PFSK-1 (cell line): ENCODE measurements around the gene KCNQ1. TPM values are rescaled to one million over a fixed set of nuclear protein-coding genes. Genes with fewer than 3 reads are reported as not detected.

ENCODE experiments used
- FOXP2 ChIP-seq: optimal IDR thresholded peaks from 2 replicates; pipeline ENCODE3; 2011; ENCODE audit warnings: borderline replicate concordance, control low read depth, inconsistent platforms; ENCODE audit not compliant: insufficient read depth; ENCODE audit errors: extremely low read length, extremely low read depth
- POLR2AphosphoS5 ChIP-seq: IDR thresholded peaks from 2 replicates; pipeline ENCODE4 v1.6.1; 2012; ENCODE audit warnings: low read depth, mild to moderate bottlenecking, control low read depth, low read length, moderate library complexity
- SIN3A ChIP-seq: IDR thresholded peaks from 2 replicates; pipeline ENCODE4 v1.6.1; 2012; ENCODE audit warnings: mild to moderate bottlenecking, low read length, moderate library complexity, borderline replicate concordance; ENCODE audit not compliant: insufficient read depth
- TAF1 ChIP-seq: IDR thresholded peaks from 2 replicates; pipeline ENCODE4 v1.6.1; 2012; ENCODE audit warnings: low read length, control low read depth, borderline replicate concordance; ENCODE audit not compliant: insufficient read depth
- polyA plus RNA-seq: library from polyadenylated mRNA; unstranded; fragments of >200 nt; gene quantifications from one replicate; pipeline ENCODE4 v1.2.1, GENCODE V29; 2012; ENCODE audit warnings: low read depth, missing spikeins; ENCODE audit not compliant: insufficient read length
- TF ChIP-seq, protein P1 (sequence below), 2 experiments: IDR thresholded peaks; 2 replicates each; pipeline versions ENCODE4 v1.6.1 to v1.8.0; 2011 to 2012; ENCODE audit warnings: low read depth in 2 of 2, low read length in 2 of 2, control low read depth in 1 of 2, inconsistent platforms in 1 of 2, mild to moderate bottlenecking in 1 of 2, moderate library complexity in 1 of 2; ENCODE audit not compliant: insufficient read depth in 1 of 2

KCNQ1 gene, protein sequence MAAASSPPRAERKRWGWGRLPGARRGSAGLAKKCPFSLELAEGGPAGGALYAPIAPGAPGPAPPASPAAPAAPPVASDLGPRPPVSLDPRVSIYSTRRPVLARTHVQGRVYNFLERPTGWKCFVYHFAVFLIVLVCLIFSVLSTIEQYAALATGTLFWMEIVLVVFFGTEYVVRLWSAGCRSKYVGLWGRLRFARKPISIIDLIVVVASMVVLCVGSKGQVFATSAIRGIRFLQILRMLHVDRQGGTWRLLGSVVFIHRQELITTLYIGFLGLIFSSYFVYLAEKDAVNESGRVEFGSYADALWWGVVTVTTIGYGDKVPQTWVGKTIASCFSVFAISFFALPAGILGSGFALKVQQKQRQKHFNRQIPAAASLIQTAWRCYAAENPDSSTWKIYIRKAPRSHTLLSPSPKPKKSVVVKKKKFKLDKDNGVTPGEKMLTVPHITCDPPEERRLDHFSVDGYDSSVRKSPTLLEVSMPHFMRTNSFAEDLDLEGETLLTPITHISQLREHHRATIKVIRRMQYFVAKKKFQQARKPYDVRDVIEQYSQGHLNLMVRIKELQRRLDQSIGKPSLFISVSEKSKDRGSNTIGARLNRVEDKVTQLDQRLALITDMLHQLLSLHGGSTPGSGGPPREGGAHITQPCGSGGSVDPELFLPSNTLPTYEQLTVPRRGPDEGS
- not detected for polyA plus RNA-seq

DNA sequence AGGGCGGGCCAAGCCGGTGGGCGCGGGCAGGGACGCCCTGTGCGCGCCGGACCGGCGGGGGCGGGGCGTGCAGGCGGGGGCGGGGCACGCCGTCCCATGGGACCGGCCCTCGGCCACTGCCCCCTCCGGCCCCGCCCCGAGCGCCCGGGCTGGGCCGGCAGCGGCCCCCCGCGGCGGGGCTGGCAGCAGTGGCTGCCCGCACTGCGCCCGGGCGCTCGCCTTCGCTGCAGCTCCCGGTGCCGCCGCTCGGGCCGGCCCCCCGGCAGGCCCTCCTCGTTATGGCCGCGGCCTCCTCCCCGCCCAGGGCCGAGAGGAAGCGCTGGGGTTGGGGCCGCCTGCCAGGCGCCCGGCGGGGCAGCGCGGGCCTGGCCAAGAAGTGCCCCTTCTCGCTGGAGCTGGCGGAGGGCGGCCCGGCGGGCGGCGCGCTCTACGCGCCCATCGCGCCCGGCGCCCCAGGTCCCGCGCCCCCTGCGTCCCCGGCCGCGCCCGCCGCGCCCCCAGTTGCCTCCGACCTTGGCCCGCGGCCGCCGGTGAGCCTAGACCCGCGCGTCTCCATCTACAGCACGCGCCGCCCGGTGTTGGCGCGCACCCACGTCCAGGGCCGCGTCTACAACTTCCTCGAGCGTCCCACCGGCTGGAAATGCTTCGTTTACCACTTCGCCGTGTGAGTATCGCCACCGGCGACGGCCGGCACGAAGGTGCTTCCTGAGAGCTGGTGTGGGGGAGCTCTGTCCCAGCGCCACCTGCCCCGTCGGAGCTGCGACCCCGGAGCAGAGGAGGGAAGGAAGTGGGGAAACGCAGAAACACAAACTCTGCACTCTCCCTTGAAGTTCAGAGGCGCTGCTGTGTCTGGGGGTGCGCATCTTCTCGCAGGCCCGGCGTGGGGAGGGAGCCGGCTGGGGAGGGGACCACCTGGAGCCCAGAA, at the start of gene KCNQ1:
Gene KCNQ1, plus strand, starts transcription at position 188 of the 925 bp plus-strand sequence. Its CDS starts 91 bp downstream, at position 279.
- no peak for TF ChIP-seq POLR2AphosphoS5
- no peak for TF ChIP-seq SIN3A
- TF ChIP-seq TAF1: no peak

DNA sequence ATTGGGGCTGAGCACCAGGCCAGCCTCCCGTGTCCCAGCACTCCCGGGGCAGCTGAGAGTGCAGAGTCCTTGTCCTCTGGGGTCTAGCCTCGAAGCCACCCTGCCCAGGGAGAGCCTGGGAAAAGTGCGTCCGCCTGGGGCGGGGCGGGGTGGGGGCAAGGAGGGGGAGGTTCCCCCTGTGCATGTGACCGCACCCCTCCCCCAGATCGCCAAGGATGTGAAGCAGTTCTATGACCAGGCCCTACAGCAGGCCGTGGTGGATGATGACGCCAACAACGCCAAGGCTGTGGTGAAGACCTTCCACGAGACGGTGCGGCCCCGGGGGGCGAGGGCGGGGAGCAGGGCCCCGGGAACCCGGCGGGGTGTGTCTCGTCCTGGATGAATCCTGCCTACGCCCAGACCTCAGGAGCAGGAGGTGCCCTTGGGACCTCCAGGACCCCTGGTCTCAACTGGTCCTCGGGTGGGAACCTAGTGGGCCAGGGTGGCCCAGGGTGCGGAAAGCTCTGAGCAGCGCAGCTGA, 49.5 kb upstream of the KCNQ1 start:
- no peak for TF ChIP-seq SIN3A
- no peak for TF ChIP-seq TAF1
- TF ChIP-seq, protein P1, sequence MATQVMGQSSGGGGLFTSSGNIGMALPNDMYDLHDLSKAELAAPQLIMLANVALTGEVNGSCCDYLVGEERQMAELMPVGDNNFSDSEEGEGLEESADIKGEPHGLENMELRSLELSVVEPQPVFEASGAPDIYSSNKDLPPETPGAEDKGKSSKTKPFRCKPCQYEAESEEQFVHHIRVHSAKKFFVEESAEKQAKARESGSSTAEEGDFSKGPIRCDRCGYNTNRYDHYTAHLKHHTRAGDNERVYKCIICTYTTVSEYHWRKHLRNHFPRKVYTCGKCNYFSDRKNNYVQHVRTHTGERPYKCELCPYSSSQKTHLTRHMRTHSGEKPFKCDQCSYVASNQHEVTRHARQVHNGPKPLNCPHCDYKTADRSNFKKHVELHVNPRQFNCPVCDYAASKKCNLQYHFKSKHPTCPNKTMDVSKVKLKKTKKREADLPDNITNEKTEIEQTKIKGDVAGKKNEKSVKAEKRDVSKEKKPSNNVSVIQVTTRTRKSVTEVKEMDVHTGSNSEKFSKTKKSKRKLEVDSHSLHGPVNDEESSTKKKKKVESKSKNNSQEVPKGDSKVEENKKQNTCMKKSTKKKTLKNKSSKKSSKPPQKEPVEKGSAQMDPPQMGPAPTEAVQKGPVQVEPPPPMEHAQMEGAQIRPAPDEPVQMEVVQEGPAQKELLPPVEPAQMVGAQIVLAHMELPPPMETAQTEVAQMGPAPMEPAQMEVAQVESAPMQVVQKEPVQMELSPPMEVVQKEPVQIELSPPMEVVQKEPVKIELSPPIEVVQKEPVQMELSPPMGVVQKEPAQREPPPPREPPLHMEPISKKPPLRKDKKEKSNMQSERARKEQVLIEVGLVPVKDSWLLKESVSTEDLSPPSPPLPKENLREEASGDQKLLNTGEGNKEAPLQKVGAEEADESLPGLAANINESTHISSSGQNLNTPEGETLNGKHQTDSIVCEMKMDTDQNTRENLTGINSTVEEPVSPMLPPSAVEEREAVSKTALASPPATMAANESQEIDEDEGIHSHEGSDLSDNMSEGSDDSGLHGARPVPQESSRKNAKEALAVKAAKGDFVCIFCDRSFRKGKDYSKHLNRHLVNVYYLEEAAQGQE (IDR thresholded peaks at IDR 0.05; ENCODE audit: insufficient read depth in 1 of 2, low read depth in 2 of 2, low read length in 2 of 2): no peak
- TF ChIP-seq POLR2AphosphoS5: no peak
- TF ChIP-seq FOXP2: no peak

DNA sequence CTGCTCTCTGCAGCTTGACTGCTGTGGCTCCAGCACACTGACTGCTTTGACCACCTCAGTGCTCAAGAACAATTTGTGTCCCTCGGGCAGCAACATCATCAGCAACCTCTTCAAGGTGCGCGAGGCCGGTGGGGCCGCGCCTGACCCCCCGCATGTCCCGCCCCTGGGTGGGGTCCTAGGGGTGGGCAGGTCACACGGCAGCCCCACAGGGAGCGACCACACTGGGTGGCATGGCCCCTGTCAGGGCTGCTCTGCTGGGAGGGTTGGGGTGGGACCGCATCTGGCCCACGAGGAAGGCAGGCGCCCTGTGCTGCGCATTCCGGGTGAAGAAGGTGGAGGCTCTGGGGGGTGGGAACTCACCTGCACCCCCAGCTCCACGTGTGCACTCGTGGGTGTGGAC, 49.0 kb upstream of the KCNQ1 start:
- no peak for TF ChIP-seq SIN3A
- TF ChIP-seq, protein P1 (IDR thresholded peaks at IDR 0.05; ENCODE audit: insufficient read depth in 1 of 2, low read depth in 2 of 2, low read length in 2 of 2): no peak
- no peak for TF ChIP-seq POLR2AphosphoS5
- TF ChIP-seq TAF1: no peak

DNA sequence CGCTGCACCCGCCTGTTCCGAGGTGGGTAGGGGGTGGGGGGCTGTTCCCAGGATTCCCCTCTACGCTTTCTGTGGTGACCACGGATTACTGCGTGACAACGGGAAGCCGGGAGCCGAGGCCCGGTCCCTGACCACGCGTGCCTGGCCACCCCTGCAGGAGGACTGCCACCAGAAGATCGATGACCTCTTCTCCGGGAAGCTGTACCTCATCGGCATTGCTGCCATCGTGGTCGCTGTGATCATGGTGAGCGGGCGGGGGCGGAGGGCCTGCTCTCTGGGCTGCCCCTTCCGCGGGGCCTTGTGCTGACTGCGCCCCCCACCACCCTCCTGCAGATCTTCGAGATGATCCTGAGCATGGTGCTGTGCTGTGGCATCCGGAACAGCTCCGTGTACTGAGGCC, 48.3 kb upstream of the KCNQ1 start:
- TF ChIP-seq, protein P1 (IDR thresholded peaks at IDR 0.05; ENCODE audit: insufficient read depth in 1 of 2, low read depth in 2 of 2, low read length in 2 of 2): no peak
- TF ChIP-seq FOXP2 (no peak), TAF1 (no peak), POLR2AphosphoS5 (no peak), SIN3A (no peak)

DNA sequence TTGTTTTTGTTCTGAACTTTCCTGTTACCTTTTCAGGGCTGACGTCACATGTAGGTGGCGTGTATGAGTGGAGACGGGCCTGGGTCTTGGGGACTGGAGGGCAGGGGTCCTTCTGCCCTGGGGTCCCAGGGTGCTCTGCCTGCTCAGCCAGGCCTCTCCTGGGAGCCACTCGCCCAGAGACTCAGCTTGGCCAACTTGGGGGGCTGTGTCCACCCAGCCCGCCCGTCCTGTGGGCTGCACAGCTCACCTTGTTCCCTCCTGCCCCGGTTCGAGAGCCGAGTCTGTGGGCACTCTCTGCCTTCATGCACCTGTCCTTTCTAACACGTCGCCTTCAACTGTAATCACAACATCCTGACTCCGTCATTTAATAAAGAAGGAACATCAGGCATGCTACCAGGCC, 47.8 kb upstream of the KCNQ1 start:
- no peak for TF ChIP-seq POLR2AphosphoS5
- TF ChIP-seq, protein P1 (IDR thresholded peaks at IDR 0.05; ENCODE audit: insufficient read depth in 1 of 2, low read depth in 2 of 2, low read length in 2 of 2): no peak
- TF ChIP-seq SIN3A: no peak
- TF ChIP-seq FOXP2: no peak
- TF ChIP-seq TAF1: no peak
